GM10248 (cell line): ENCODE results near the gene NPIPA5.
"Not testable (repeated sequence)": the region's sequence is repeated elsewhere in the genome, so short reads cannot be mapped to it uniquely, and the experiment has no call there.

Experiments used
- CTCF ChIA-PET: fragments of 300-600 bp; sonication (Branson Sonifier 250); formaldehyde crosslinking; extraction: SDS; loops from one replicate; lab custom pipeline; 2021; ENCODE audit warnings: antibody characterized with exemption; lab: Yijun Ruan, JAX
- POLR2A ChIA-PET: fragments of 350-650 bp; sonication (Branson Sonifier 250); formaldehyde crosslinking; extraction: SDS; loops from one replicate; lab custom pipeline; 2020; ENCODE audit warnings: antibody characterized with exemption; lab: Yijun Ruan, JAX
- DNase-seq: peaks from one replicate; pipeline ENCODE4 v3.0.0; 2012; ENCODE audit errors: extremely low spot score
- TF ChIP-seq, protein P1 (sequence below): IDR thresholded peaks from 2 replicates; pipeline ENCODE4 v1.5.1; 2012; ENCODE audit warnings: mild to moderate bottlenecking, low read depth; ENCODE audit errors: extremely low read depth, missing control alignments, control extremely low read depth

The NPIPA5 gene

DNA sequence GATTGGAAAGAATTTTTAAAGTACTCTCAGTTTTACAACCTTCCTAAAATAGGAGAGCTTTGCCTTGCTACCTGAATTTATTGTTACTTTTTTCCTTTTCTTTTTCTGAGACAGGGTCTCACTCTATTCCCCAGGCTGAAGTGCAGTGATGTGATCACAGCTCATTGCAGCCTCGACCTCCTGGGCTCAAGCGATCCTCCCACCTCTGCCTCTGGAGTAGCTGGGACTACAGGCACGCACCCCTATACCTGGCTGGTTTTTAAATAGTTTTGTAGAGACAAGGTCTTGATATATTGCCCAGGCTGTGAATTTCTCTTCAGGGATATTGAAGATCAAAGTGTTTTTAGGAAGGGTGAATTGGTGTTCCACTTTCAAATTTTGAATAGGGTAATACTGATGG is 21.2 kb upstream of the NPIPA5 start:
- DNase-seq: no peak
- TF ChIP-seq, protein P1, sequence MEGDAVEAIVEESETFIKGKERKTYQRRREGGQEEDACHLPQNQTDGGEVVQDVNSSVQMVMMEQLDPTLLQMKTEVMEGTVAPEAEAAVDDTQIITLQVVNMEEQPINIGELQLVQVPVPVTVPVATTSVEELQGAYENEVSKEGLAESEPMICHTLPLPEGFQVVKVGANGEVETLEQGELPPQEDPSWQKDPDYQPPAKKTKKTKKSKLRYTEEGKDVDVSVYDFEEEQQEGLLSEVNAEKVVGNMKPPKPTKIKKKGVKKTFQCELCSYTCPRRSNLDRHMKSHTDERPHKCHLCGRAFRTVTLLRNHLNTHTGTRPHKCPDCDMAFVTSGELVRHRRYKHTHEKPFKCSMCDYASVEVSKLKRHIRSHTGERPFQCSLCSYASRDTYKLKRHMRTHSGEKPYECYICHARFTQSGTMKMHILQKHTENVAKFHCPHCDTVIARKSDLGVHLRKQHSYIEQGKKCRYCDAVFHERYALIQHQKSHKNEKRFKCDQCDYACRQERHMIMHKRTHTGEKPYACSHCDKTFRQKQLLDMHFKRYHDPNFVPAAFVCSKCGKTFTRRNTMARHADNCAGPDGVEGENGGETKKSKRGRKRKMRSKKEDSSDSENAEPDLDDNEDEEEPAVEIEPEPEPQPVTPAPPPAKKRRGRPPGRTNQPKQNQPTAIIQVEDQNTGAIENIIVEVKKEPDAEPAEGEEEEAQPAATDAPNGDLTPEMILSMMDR: no peak
- CTCF ChIA-PET: no interaction called here
- POLR2A ChIA-PET: no interaction called here

DNA sequence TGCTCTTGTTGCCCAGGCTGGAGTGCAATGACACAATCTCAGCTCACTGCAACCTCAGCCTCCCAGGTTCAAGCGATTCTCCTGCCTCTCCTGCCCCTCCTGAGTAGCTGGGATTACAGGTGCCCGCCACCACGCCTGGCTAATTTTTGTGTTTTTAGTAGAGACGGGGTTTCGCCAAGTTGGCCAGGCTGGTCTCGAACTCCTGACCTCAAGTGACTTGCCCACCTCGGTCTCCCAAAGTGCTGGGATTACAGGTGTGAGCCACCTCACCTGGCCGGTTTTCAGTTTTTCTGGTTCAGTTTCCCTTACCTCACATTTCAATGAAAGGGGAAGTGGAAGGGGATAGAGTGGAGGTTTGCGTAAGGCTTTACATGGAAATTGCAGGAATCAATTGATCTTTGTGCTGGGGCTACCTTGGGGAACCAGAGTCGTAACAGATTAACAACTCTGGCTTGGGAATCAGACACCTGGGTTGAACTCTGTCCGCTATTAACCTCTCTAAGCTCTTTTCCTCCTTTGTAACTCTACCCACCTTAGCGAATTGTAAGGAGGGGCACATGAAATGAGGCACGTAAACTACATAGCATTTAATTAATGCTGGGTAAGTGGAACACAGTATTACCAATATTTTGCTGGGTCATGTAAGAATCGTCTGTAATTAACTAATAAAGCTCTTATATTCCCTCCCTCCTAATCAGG is 20.7 kb upstream of the NPIPA5 start:
- no peak for DNase-seq
- TF ChIP-seq, protein P1: no peak
- ChIA-PET POLR2A (no interaction called here), CTCF (no interaction called here)

DNA sequence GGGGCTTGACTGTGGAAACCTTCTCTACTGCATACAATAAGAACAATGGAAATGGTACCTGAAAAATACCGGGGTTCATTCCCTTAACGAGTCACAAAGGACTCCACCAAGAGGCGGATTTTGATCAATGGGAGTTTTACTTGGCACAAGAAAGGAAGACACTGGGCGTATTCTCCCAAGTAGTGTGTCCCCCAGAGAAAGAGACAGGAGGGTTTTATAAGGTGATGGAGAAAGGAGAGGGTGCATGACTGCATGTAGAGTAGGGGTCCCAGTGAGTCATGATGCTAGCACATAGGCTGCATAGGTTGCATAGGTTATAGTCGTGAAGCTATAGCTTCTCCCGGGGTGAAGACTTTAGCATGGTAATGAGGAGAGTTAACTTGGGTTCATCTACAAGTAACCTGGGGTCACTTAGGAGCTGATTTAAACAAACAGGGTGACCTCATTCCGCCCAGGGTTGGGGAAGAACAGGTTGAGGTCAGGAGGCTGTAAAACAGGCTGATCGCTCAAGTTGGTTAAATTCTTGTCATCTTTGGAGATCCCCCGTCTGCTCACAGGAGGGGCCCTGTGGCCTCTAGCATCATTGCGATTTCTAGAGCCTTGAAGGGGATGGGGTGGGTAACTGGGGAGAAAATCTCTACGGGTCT is 19.0 kb upstream of the NPIPA5 start:
- ChIA-PET CTCF (no interaction called here), POLR2A (no interaction called here)
- no peak for DNase-seq

DNA sequence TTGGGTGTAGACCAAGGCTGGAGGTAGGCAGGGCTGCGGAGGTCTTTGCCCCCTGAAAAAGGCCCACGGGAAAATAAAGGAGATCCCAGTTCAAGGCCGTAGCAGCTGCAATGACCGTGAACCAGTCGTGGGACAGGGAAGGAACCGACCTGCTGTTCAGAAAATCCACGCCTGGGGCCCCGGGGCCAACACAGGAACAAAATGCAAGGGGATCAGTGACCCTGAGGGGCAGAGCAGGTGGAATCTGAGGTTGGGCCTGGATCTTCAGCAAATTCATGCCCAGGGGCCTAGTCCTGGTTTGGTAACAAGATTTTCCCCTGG is 18.4 kb upstream of the NPIPA5 start:
- POLR2A ChIA-PET, DNase-seq, CTCF ChIA-PET: not testable (repeated sequence)

More for the DNA sequence above, 19.0 kb upstream of the NPIPA5 start:
- TF ChIP-seq, protein P1: no peak

DNA sequence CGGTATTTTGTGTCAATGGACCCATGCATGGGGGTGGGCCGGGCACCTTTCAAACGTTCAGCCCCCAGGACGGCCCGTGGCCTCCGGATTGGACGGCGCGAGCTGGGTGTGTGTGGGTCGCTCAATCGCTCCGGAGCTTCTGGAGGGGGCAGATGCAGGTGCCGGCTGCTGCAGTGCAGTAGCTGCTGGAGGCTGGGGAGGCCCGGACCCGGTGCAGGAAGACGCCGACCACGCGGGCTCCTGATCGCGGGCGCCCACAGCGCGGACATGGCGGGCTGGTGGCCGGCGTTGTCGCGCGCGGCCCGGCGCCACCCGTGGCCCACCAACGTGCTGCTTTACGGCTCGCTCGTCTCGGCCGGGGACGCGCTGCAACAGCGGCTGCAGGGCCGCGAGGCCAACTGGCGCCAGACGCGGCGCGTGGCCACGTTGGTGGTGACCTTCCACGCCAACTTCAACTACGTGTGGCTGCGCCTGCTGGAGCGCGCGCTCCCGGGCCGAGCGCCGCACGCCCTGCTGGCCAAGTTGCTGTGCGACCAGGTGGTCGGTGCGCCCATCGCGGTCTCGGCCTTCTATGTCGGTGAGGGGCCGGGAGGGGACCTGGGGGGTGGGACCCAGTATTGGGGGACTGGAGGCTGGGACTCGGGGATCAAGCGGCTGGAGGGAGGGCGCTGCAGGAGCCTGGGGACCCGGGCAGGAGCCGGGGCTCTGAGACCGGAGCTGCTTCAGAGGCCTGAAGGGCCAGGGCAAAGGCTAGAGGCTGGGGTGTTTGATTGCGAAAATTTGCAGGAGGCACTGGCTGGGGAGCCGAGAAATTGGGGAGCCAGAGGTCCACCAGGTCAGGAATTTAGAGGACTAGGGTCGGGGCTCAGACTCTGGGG is 17.8 kb upstream of the NPIPA5 start, which contains the start of gene MPV17L:
TSS of gene MPV17L (plus strand) at position 124 of the 878 bp plus-strand sequence. CDS start at position 268, 144 bp downstream.
- CTCF ChIA-PET, DNase-seq, POLR2A ChIA-PET: not testable (repeated sequence)

DNA sequence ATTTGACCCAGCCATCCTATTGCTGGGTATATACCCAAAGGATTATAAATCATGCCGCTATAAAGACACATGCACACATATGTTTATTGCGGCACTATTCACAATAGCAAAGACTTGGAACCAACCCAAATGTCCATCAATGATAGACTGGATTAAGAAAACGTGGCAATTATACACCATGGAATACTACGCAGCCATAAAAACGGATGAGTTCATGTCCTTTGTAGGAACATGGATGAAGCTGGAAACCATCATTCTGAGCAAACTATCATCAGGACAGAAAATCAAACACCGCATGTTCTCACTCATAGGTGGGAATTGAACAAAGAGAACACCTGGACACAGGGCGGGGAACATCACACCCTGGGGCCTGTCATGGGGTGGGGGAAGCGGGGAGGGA is 14.9 kb upstream of the NPIPA5 start:
- POLR2A ChIA-PET, CTCF ChIA-PET, DNase-seq: not testable (repeated sequence)

DNA sequence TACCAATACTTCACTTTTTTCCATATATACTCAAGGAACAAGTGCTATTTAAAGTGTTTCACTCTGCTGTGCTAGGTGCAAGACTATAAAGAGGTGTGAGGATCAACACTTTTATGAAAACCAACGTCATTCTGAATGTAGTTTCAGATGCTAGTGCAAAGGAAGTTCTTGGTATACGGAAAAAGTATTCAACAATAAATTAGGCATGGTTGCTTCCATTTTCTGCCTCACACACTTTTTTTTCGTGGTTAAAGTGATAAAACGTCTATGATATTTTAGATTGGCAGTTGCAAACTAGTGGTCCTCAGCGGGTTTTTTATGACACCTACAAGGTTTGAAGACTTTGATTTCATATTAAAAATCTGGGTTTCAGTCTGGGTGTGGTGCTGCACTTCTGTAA is 11.8 kb upstream of the NPIPA5 start:
- CTCF ChIA-PET: not testable (repeated sequence)

DNA sequence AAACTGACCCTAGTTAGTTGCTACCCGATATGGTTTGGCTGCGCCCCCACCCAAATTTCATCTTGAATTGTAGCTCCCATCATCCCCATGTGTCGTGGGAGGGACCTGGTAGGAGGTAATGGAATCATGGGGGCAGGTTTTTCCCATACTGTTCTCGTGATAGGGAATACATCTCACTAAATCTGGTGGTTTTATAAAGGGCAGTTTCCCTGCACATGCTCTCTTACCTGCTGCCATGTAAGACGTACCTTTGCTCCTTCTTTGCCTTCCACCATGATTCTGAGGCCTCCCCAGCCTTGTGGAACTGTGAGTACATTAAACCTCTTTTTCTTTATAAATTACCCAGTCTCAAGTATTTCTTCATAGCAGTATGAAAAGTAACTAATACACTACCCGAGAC is 10.0 kb upstream of the NPIPA5 start:
- DNase-seq, POLR2A ChIA-PET, CTCF ChIA-PET: not testable (repeated sequence)

More for the DNA sequence above, 11.8 kb upstream of the NPIPA5 start:
- DNase-seq, POLR2A ChIA-PET: not testable (repeated sequence)

DNA sequence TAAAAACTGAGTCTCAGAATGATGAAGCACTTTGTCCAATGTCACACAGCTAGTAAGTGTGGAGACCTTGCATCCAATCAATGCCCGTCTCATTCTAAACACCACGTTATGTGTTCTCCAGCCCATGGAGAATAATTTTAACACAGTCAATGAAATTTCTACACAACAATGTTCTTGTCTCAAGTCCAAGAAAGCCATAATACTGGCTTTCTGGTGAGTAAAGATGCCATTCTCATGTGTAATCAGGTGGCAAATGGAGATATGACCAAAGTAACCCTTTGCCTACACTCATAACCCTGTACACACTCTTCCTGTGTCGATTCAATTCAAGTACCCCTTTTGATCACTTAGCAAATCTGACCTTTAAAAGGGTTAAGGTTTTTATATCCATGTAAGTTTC is 4.7 kb upstream of the NPIPA5 start:
- DNase-seq, POLR2A ChIA-PET, CTCF ChIA-PET: not testable (repeated sequence)

DNA sequence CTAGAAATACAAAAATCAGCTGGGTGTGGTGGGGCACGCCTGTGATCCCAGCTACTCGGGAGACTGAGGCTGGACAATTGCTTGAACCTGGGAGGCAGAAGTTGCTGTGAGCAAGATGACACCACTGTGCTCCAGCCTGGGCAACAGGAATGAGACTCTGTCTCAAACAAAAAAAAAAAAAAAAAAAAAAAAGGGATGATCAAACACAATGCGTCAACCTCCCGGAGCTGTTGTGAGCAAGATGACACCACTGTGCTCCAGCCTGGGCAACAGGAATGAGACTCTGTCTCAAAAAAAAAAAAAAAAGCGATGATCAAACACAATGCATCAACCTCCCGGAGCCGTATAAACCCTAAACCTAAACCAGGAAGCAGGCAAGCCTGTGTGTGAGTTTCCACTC is 20.6 kb downstream of the NPIPA5 start:
- POLR2A ChIA-PET, DNase-seq: not testable (repeated sequence)

DNA sequence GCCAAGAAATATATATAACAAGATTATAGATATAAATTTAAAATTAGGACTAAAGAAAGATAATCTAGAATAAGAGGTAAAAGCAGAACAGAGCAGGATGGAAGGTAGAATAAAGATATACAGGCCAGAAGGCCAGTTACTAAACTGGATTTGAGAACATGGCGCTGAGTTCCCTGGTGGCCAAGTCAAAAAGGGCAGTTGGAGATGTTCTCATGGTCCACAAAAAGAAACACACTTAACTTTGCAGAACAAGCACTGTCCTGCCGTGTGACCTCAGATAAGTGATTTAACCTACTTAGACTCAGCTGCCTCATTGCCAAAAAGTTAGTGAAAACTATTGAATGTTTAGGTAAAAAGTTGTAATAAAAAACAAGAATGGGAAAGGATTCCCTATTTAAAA is 23.2 kb downstream of the NPIPA5 start:
- POLR2A ChIA-PET, DNase-seq, CTCF ChIA-PET: not testable (repeated sequence)

More for the DNA sequence above, 20.6 kb downstream of the NPIPA5 start:
- CTCF ChIA-PET: not testable (repeated sequence)

DNA sequence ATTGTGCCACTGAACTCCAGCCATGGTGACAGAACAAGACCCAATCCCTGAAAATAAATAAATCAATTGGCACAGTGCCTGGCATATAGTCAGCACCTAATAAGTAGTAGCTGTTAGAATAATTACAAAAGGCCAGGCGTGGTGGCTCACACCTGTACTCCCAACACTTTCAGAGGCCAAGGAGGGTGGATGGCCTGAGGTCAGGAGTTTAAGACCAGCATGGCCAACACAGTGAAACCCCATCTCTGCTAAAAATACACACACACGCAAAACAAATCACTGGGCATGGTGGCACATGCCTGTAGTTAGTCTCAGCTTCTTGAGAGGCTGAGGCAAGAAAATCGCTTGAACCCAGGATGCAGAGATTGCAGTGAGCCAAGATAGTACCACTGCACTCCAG is 25.2 kb downstream of the NPIPA5 start:
- DNase-seq, POLR2A ChIA-PET, CTCF ChIA-PET: not testable (repeated sequence)

DNA sequence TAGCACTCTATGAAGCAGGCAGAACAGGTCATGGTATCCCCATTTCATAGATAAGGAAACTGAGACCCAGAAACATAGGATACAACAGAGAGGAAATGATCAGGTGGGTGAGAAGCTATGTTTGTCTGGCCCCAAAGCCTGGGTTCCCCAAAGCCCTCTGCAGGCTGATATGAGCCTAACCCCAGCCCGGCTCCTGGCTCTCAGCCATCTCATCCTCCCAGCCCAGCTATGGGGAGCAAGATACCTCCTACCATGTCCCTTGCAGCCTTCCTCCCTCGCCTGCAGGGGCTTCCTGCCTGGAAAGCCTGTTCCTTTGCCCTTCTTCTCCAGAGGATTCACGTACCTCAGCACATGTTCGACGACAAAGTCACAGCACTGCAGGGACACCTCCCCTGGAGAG is 26.3 kb downstream of the NPIPA5 start:
- CTCF ChIA-PET, POLR2A ChIA-PET, DNase-seq: not testable (repeated sequence)

DNA sequence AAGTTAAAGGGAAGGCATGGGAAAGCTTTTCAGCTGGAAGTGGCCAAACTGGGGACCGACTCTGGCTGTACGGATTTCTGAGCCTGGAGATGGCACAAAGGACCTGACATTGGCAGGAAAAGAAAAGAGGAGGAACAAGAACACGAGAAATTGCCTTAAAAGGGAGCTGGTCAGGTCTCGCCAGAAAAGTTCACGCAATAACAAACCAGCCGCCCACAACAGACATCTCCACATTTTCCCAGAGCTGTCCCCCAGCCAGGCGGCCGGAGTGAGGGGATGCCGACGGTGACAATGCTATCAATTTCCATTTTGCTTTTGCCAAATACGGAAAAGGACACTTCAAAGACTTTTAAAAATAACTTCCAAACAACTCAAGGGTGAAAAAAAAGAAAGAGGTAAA is 26.8 kb downstream of the NPIPA5 start:
- DNase-seq, POLR2A ChIA-PET, CTCF ChIA-PET: not testable (repeated sequence)
